Neural cell (in vitro differentiated cells): ENCODE results near the gene ACTL10. TPM values are rescaled to one million over a fixed set of nuclear protein-coding genes. Genes with fewer than 3 reads are reported as not detected.

Experiments
- H2AFZ ChIP-seq: fragments of 200-600, 300-800 bp; sonication (generic), shearing (Covaris generic); 2 replicates; pipeline ENCODE4 v1.6.0; 2014; ENCODE audit warnings: low read depth, mild to moderate bottlenecking, antibody characterized with exemption, low read length, moderate library complexity
- H3F3A ChIP-seq: fragments of 200-600 bp; shearing (Covaris generic); 2 replicates; pipeline ENCODE4 v1.6.1; 2016; ENCODE audit warnings: mild to moderate bottlenecking, moderate library complexity, mixed read lengths, antibody characterized with exemption, low read length; ENCODE audit not compliant: insufficient read depth, poor library complexity, severe bottlenecking
- H3K27ac ChIP-seq: fragments of 200-600, 300-800 bp; sonication (generic), shearing (Covaris generic); 2 replicates; pipeline ENCODE4 v1.5.1; 2014; ENCODE audit warnings: mild to moderate bottlenecking, low read length, moderate library complexity
- H3K27me3 ChIP-seq: fragments of 300-800, 200-600 bp; sonication (generic), shearing (Covaris generic); 2 replicates; pipeline ENCODE4 v1.6.0; 2014; ENCODE audit warnings: mild to moderate bottlenecking, low read depth, low read length, moderate library complexity; ENCODE audit not compliant: insufficient read depth
- H3K36me3 ChIP-seq: fragments of 300-800, 200-600 bp; sonication (generic), shearing (Covaris generic); 2 replicates; pipeline ENCODE4 v1.5.1; 2014; ENCODE audit warnings: mild to moderate bottlenecking, antibody characterized with exemption, low read length, moderate library complexity; ENCODE audit not compliant: insufficient read depth
- H3K4me2 ChIP-seq: fragments of 300-800, 200-600 bp; sonication (generic), shearing (Covaris generic); 2 replicates; pipeline ENCODE4 v1.6.0; 2014; ENCODE audit warnings: mild to moderate bottlenecking, low read length
- H3K4me3 ChIP-seq: fragments of 300-800, 200-600 bp; sonication (generic), shearing (Covaris generic); 2 replicates; pipeline ENCODE4 v1.5.1; 2014; ENCODE audit warnings: mild to moderate bottlenecking, low read length, moderate library complexity
- H3K79me2 ChIP-seq: fragments of 200-600 bp; shearing (Covaris generic); replicated peaks from 2 replicates; pipeline ENCODE4 v1.6.0; 2014; ENCODE audit warnings: mild to moderate bottlenecking, low read length, moderate library complexity; ENCODE audit not compliant: insufficient read depth
- H3K9ac ChIP-seq: fragments of 300-800, 200-600 bp; sonication (generic), shearing (Covaris generic); 2 replicates; pipeline ENCODE4 v1.6.1; 2016; ENCODE audit warnings: mild to moderate bottlenecking, low read length, mixed read lengths
- H3K9me2 ChIP-seq: fragments of 200-600 bp; shearing (Covaris generic); 2 replicates; pipeline ENCODE4 v1.6.1; 2016; ENCODE audit warnings: mild to moderate bottlenecking, low read length, mixed read lengths; ENCODE audit not compliant: insufficient read depth
- H3K9me3 ChIP-seq: fragments of 200-600, 300-800 bp; sonication (generic), shearing (Covaris generic); 2 replicates; pipeline ENCODE4 v1.6.1; 2016; ENCODE audit warnings: mild to moderate bottlenecking, mixed run types, low read length, moderate library complexity, mixed read lengths
- H4K20me1 ChIP-seq: fragments of 200-600 bp; shearing (Covaris generic); 2 replicates; pipeline ENCODE4 v1.6.1; 2016; ENCODE audit warnings: mild to moderate bottlenecking, mixed run types; ENCODE audit not compliant: insufficient read depth
- CTCF ChIP-seq: fragments of 450-650 bp; IDR thresholded peaks from 2 replicates; pipeline ENCODE4 v1.5.1; 2014; ENCODE audit warnings: antibody characterized with exemption, mild to moderate bottlenecking, moderate library complexity; ENCODE audit not compliant: poor library complexity, severe bottlenecking
- EP300 ChIP-seq: fragments of 450-650 bp; conservative IDR thresholded peaks from 2 replicates; pipeline ENCODE4 v1.6.1; 2014; ENCODE audit warnings: antibody characterized with exemption, mild to moderate bottlenecking, moderate library complexity; ENCODE audit not compliant: poor library complexity, severe bottlenecking
- EZH2 ChIP-seq: fragments of 200-600, 300-800 bp; shearing (Covaris generic), sonication (generic); IDR thresholded peaks from 2 replicates; pipeline ENCODE4 v1.6.1; 2014; ENCODE audit warnings: antibody characterized with exemption, low read length, borderline replicate concordance, mild to moderate bottlenecking; ENCODE audit not compliant: insufficient read depth, poor library complexity, severe bottlenecking
- MXI1 ChIP-seq: fragments of 450-650 bp; conservative IDR thresholded peaks from 2 replicates; pipeline ENCODE4 v1.6.1; 2014; ENCODE audit warnings: antibody characterized with exemption, mild to moderate bottlenecking; ENCODE audit not compliant: poor library complexity, severe bottlenecking
- POLR2AphosphoS5 ChIP-seq: IDR thresholded peaks from 2 replicates; pipeline ENCODE4 v1.6.1; 2012
- RAD21 ChIP-seq: fragments of 450-650 bp; conservative IDR thresholded peaks from 2 replicates; pipeline ENCODE4 v1.6.1; 2014; ENCODE audit warnings: antibody characterized with exemption, mild to moderate bottlenecking, moderate library complexity
- REST ChIP-seq: IDR thresholded peaks from 2 replicates; pipeline ENCODE4 v1.6.1; 2012; ENCODE audit warnings: borderline replicate concordance
- SMC3 ChIP-seq: fragments of 450-650 bp; conservative IDR thresholded peaks from 2 replicates; pipeline ENCODE4 v1.6.1; 2014; ENCODE audit warnings: antibody characterized with exemption, mild to moderate bottlenecking, moderate library complexity; ENCODE audit not compliant: poor library complexity
- TAF1 ChIP-seq: IDR thresholded peaks from 2 replicates; pipeline ENCODE4 v1.6.1; 2012; ENCODE audit warnings: low read depth
- polyA plus RNA-seq: library from polyadenylated mRNA; depleted of rRNA; stranded (reverse); fragments of >200 nt; gene quantifications from 2 replicates; pipeline ENCODE4 v1.2.3, GENCODE V29; 2014

ACTL10 gene
- polyA plus RNA-seq, 1 donor from 2014 or later, result not detected

- peaks cover under 1% of the 10 kb centered on the region for H3K79me2 ChIP-seq
- no peak overlapping the region for H3K4me3 ChIP-seq
- no peaks in the 10 kb centered on the region for H3K9me3 ChIP-seq
- H3K27me3 ChIP-seq, result no peaks in the 10 kb centered on the region
- H3K4me2 ChIP-seq, result no peak overlapping the region
- no peaks in the 10 kb centered on the region for H3F3A ChIP-seq
- TF ChIP-seq POLR2AphosphoS5, result no peak
- TF ChIP-seq RAD21, result no peak
- no peak for TF ChIP-seq TAF1
- no peak for TF ChIP-seq SMC3
- no peak for TF ChIP-seq EZH2
- TF ChIP-seq EP300, result no peak
- no peak for TF ChIP-seq REST
- no peak for TF ChIP-seq CTCF
- TF ChIP-seq MXI1, result no peak
- H3K36me3 ChIP-seq, result no peaks in the 10 kb centered on the region
- H4K20me1 ChIP-seq, result no peaks in the 10 kb centered on the region
- H3K9ac ChIP-seq, result no peak overlapping the region
- no peak overlapping the region for H3K27ac ChIP-seq
- H3K9me2 ChIP-seq, result no peaks in the 10 kb centered on the region
- H2AFZ ChIP-seq, result no peak overlapping the region
These were observed 22.2 kb downstream of the ACTL10 start for GRCh38 chr20:33688938-33689424.

GRCh38 chr20:33689493-33689892, 22.8 kb downstream of the ACTL10 start:
- H3K36me3 ChIP-seq, result no peaks in the 10 kb centered on the region
- no peaks in the 10 kb centered on the region for H3K9me2 ChIP-seq
- TF ChIP-seq CTCF (no peak), TAF1 (no peak), SMC3 (no peak), EP300 (no peak), RAD21 (no peak), POLR2AphosphoS5 (no peak), REST (no peak), EZH2 (no peak)
- H3K9ac ChIP-seq, result no peak overlapping the region
- H4K20me1 ChIP-seq, result no peaks in the 10 kb centered on the region
- no peaks in the 10 kb centered on the region for H3F3A ChIP-seq
- H3K79me2 ChIP-seq, result no peaks in the 10 kb centered on the region
- no peak overlapping the region for H3K27ac ChIP-seq
- H3K9me3 ChIP-seq, result no peaks in the 10 kb centered on the region
- no peaks in the 10 kb centered on the region for H3K27me3 ChIP-seq
- no peak overlapping the region for H2AFZ ChIP-seq
- no peak overlapping the region for H3K4me3 ChIP-seq
- no peak overlapping the region for H3K4me2 ChIP-seq
